ENCODE measurements around the gene FOXP1.

Gene FOXP1

GRCh38 chr3:71114610-71115009 lies 468.9 kb downstream of the FOXP1 start:
- Histone ChIP-seq H3K9me3 (ENCODE audit: severe bottlenecking) (no peaks in the 10 kb centered on the region), H3K36me3 (no peaks in the 10 kb centered on the region), H3K4me3 (ENCODE audit: low read depth, low read length) (no peak overlapping the region), H3K27me3 (ENCODE audit: insufficient read depth, low read depth, severe bottlenecking) (no peaks in the 10 kb centered on the region), H3K27ac (no peak overlapping the region)
- TF ChIP-seq, protein P1, sequence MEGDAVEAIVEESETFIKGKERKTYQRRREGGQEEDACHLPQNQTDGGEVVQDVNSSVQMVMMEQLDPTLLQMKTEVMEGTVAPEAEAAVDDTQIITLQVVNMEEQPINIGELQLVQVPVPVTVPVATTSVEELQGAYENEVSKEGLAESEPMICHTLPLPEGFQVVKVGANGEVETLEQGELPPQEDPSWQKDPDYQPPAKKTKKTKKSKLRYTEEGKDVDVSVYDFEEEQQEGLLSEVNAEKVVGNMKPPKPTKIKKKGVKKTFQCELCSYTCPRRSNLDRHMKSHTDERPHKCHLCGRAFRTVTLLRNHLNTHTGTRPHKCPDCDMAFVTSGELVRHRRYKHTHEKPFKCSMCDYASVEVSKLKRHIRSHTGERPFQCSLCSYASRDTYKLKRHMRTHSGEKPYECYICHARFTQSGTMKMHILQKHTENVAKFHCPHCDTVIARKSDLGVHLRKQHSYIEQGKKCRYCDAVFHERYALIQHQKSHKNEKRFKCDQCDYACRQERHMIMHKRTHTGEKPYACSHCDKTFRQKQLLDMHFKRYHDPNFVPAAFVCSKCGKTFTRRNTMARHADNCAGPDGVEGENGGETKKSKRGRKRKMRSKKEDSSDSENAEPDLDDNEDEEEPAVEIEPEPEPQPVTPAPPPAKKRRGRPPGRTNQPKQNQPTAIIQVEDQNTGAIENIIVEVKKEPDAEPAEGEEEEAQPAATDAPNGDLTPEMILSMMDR (IDR thresholded peaks at IDR 0.05; ENCODE audit: low read depth, low read length): no peak
- no peak for DNase-seq

DNA sequence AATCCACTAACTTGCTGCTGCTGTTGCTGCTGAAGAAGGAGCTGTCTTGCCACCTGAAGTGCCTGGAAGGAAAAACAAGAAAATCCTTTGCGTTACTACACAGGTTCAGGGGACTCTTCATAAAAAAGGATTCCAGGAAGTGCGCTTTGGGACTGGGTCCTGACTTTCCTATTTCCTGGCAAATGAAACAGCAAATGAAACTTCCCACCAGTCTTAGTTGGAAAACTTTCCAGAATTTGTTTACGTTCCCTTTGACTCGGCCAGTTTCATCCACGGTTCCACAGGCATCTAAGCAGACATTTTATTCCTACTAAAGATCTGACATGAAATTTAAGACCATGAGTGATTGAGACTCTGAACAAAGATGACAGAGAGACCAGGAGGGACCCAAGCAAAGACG lies 471.0 kb downstream of the FOXP1 start:
- Histone ChIP-seq H3K4me3 (ENCODE audit: low read depth, low read length) (no peak overlapping the region), H3K27ac (no peak overlapping the region), H3K27me3 (ENCODE audit: insufficient read depth, low read depth, severe bottlenecking) (no peaks in the 10 kb centered on the region), H3K36me3 (no peaks in the 10 kb centered on the region), H3K9me3 (ENCODE audit: severe bottlenecking) (no peaks in the 10 kb centered on the region)
- TF ChIP-seq, protein P1 (IDR thresholded peaks at IDR 0.05; ENCODE audit: low read depth, low read length): no peak
- DNase-seq: no peak

GRCh38 chr3:71111784-71112440 lies 471.6 kb downstream of the FOXP1 start:
- no peak overlapping the region for H3K4me3 ChIP-seq (ENCODE audit: low read depth, low read length)
- no peaks in the 10 kb centered on the region for H3K27me3 ChIP-seq (ENCODE audit: insufficient read depth, low read depth, severe bottlenecking)
- DNase-seq: no peak
- no peaks in the 10 kb centered on the region for H3K9me3 ChIP-seq (ENCODE audit: severe bottlenecking)
- H3K27ac ChIP-seq: no peak overlapping the region
- no peaks in the 10 kb centered on the region for H3K36me3 ChIP-seq
- TF ChIP-seq, protein P1 (IDR thresholded peaks at IDR 0.05; ENCODE audit: low read depth, low read length): no peak

DNA sequence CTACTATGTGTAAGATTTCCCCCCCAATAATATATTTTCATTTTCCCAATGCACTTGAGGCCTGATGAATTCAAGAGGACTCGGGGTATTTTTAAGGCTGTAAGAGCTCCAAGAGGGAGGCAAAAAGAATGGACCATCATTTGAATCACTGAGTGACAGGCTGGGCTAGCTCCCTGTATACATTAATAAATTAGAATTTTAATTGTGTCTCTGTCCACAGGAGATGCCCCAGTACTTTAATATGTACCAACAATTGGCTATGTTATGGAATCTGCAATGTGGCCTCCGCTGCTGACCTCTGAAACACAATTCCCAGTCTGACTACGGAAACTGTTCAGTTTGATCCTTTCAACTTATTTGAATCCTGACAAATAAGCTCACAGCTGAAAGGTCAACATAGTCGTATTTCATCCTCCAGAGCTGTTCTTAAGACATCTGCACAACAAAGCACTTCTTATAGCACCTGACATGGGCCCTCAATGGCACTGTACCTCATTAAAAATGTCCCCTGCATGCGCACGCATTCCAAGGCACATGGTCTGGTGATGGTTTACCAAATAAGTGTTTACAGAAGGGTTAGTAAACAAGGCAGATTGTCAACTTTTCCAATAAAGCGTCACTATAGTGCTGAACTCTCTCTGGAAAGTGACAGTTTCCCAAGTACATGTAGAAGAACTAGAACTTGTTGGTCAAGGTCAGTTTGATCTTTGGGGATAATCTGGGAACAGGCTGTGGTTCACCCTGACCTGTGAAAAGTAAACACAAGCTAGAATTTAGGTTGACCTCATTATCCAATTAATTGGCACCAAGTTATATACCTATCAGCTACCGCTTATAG lies 472.9 kb downstream of the FOXP1 start:
- no peaks in the 10 kb centered on the region for H3K27me3 ChIP-seq (ENCODE audit: insufficient read depth, low read depth, severe bottlenecking)
- no peaks in the 10 kb centered on the region for H3K36me3 ChIP-seq
- H3K9me3 ChIP-seq (ENCODE audit: severe bottlenecking): no peaks in the 10 kb centered on the region
- TF ChIP-seq, protein P1 (IDR thresholded peaks at IDR 0.05; ENCODE audit: low read depth, low read length): no peak
- no peak overlapping the region for H3K4me3 ChIP-seq (ENCODE audit: low read depth, low read length)
- no peak for DNase-seq
- H3K27ac ChIP-seq: no peak overlapping the region

GRCh38 chr3:71109977-71110285 lies 473.6 kb downstream of the FOXP1 start:
- DNase-seq: no peak
- TF ChIP-seq, protein P1 (IDR thresholded peaks at IDR 0.05; ENCODE audit: low read depth, low read length): no peak
- no peaks in the 10 kb centered on the region for H3K36me3 ChIP-seq
- no peaks in the 10 kb centered on the region for H3K27me3 ChIP-seq (ENCODE audit: insufficient read depth, low read depth, severe bottlenecking)
- no peak overlapping the region for H3K4me3 ChIP-seq (ENCODE audit: low read depth, low read length)
- no peaks in the 10 kb centered on the region for H3K9me3 ChIP-seq (ENCODE audit: severe bottlenecking)
- H3K27ac ChIP-seq: no peak overlapping the region

Data from WERI-Rb-1 (cell line).